AG09319 (cell line): ENCODE measurements around the gene SKP1.
A peak's percentile ranks its signal among the peaks of the same experiment; 100 is the strongest.

Experiments used
- DNase-seq: peaks from one replicate; pipeline ENCODE4 v3.0.0-alpha.2; 2010; ENCODE audit warnings: low read depth; ENCODE audit errors: extremely low read depth
- TF ChIP-seq, protein P1 (sequence below): IDR thresholded peaks from 2 replicates; pipeline ENCODE4 v1.5.1; 2011; ENCODE audit warnings: low read depth, mild to moderate bottlenecking, inconsistent platforms, low read length, moderate library complexity

The SKP1 gene

DNA sequence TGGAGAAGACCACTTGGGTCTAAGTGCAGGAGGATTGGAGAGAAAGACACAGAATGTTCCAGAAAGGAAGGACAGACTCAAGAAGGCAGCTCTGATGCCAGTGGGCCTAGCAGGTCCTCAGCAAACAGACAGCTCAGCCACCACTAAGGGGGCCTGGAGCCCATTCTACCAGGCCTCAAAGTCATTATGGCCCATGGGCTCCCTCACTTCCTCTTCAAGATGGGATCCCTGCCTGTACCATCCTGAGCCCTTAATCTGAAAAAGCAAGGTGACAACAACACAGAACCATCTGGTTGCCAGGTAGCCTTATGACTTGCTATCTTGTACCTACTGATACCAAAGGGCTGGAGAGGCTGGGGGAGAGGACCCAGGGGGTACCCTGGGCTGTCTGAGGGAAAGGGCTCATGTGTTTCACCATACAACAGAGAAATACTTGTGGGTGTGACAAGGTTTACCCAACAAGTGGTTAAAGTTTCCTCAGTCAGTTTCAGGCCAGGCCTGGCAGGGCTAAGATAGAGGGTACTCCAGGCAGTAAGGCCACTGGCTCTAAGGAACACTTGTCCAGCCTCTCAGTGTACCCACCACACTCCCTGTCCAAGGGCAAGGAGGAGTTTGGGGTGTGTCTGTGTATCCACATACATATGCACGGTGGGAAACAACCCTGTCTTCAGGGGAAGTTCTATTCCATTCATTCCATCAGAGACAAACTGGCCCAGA is 31.6 kb downstream of the SKP1 start:
- TF ChIP-seq, protein P1, sequence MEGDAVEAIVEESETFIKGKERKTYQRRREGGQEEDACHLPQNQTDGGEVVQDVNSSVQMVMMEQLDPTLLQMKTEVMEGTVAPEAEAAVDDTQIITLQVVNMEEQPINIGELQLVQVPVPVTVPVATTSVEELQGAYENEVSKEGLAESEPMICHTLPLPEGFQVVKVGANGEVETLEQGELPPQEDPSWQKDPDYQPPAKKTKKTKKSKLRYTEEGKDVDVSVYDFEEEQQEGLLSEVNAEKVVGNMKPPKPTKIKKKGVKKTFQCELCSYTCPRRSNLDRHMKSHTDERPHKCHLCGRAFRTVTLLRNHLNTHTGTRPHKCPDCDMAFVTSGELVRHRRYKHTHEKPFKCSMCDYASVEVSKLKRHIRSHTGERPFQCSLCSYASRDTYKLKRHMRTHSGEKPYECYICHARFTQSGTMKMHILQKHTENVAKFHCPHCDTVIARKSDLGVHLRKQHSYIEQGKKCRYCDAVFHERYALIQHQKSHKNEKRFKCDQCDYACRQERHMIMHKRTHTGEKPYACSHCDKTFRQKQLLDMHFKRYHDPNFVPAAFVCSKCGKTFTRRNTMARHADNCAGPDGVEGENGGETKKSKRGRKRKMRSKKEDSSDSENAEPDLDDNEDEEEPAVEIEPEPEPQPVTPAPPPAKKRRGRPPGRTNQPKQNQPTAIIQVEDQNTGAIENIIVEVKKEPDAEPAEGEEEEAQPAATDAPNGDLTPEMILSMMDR = no peak
- DNase-seq = no peak

DNA sequence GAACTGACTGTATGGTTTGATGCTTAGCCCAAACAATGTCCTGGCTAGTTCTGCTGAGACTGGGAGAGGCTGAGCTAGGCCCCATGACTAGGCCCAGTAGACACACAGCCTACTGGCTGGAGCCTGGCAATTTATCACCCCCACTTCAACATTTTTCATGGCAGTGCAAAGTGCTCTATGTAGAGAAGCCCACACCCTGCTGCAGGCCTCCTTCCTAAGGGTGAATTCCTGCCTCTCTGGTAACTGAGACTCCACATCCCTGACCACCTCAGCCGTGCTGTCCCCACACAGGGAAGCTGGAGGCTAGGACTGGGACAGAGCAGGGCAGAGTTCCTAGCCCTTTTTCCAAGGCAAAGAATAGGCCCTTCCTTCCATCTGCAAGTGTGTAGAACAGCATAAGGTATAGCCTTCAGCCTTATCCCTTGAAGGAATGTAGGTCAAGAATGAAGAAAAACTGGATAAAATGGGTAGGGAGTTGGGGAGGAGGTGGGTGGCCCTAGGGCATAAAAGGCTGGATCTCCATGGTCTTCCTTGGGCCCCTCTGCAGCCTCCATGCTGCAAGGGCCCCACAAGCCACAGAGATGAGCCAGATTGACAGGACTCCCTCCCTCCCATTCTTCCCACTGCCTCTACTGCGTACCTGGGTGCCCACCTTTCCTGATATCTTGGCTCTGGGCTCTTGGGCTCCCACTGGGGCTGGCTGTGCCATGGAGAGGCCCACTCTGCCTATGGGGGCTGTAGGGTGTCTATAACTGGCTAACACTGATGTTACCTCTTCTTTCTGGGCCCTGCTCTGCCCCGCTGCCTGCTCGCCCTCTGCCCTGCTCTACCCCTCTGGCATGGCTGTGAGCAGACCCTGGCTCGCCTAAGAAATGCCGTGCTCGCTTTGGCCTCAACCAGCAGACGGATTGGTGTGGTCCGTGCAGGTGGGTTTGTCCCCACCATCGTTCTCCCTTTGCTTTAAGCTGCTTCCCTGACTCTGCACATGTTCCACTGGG is 32.5 kb downstream of the SKP1 start:
- TF ChIP-seq, protein P1 = no peak
- no peak for DNase-seq

DNA sequence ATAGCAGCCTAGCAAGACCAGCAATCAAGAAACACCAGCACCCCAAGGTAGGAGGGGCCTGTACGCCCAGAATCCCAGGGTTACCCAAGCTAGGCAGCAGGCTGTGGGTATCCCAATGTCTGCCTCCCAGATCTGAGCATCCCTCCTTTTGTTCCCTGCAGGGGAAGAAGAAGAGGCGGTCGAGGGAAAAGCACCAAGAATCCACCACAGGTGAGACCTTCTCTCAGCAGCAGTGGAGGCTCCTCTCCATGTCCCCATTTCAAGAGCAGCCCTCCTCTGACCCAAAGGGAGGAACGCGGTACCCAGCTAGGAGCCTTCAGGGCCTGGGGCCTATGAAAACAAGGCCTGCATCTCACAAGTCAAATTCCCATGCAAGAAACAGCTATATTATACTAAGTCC is 33.3 kb downstream of the SKP1 start:
- no peak for DNase-seq
- TF ChIP-seq, protein P1 = no peak

DNA sequence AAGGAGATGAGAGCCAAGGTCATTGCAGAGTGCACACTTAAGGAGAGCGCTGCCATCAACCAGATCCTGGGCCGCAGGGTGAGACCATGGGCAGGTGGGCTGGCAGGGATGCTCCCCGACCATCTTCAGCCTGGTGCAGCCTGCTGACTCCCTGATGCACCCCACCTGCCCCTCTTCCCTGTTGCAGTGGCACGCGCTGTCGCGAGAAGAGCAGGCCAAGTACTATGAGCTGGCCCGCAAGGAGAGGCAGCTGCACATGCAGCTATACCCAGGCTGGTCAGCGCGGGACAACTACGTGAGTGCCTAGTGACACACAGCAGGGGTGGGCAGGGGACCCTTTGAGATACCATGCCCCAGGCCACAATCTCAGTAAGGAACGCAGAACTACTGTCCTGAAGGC is 33.9 kb downstream of the SKP1 start:
- TF ChIP-seq, protein P1 = no peak
- no peak for DNase-seq

DNA sequence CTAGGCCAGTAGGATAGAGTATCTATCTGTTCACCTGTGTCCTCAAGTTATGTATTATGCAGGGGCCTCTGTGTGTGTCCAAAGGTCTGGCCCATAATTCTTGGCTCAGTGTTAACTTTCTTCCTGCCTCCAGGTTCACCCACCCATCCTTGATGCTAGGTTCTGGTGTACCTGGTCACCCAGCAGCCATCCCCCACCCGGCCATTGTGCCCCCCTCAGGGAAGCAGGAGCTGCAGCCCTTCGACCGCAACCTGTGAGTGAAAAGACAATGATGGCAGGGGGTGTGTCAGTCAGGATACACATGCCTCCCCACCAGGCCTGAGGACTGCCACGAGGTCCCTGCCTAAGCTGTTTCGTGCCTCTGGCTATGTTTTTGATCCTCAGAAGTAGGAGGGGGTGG is 34.7 kb downstream of the SKP1 start:
- DNase-seq = no peak
- TF ChIP-seq, protein P1 = no peak

DNA sequence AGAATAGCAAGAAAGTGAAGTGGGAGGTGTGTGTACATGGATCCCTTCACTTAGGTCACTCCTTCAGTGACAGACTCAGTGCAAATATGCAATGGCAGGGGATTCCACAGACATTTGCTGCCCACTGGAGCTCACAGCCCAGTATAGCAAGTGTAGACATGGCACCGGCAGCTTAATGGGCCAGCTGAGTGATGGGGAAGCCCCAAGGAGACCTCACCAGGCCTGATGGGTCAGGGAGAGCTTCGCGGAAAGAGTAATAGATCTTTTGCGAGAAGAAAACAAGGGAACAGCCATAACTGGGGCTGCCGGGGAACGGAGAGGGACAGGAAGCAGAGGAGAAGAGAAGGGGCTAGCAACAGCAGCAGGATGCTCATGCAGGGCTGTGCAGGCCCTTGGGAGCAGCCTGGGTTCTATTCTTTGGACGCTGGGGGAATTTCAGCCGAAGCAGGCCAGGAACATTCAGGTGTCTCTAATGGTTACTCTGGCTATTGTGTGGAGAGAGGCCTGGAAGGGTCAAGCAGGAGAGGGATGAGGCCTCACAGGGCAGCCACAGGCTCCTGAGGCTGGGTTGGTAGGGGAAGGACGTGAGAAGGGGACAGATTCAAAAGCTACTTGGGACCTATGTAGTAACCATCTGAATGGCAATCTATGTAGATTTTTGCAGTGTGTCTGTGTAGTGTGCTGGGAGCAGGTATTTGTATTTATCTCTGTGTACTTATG is 35.3 kb downstream of the SKP1 start:
- DNase-seq = no peak
- TF ChIP-seq, protein P1 = peak; percentile 10
